Trophoblast cell (in vitro differentiated cells and primary cell): ENCODE data around the gene ZNF592.

Source experiments
- DNase-seq, 2 donors: peaks; one replicate each; pipeline ENCODE4 v3.0.0-alpha.2; 2016
- H2AFZ ChIP-seq: 2 replicates; pipeline ENCODE4 v1.6.1; 2013; ENCODE audit warnings: low read length, moderate library complexity, mild to moderate bottlenecking; ENCODE audit not compliant: insufficient read depth, poor library complexity
- H2AK5ac ChIP-seq: 2 replicates; pipeline ENCODE4 v1.6.1; 2013; ENCODE audit warnings: mild to moderate bottlenecking, low read length
- H2BK120ac ChIP-seq: 2 replicates; pipeline ENCODE4 v1.6.1; 2013; ENCODE audit warnings: low read length, mild to moderate bottlenecking, moderate library complexity; ENCODE audit not compliant: insufficient read depth, poor library complexity
- H2BK12ac ChIP-seq: 2 replicates; pipeline ENCODE4 v1.6.1; 2013; ENCODE audit warnings: mild to moderate bottlenecking, low read length, moderate library complexity
- H2BK5ac ChIP-seq: 2 replicates; pipeline ENCODE4 v1.6.1; 2013; ENCODE audit warnings: low read length, low read depth, moderate library complexity, mild to moderate bottlenecking; ENCODE audit not compliant: poor library complexity
- H3K14ac ChIP-seq: 2 replicates; pipeline ENCODE4 v1.6.1; 2013; ENCODE audit warnings: mild to moderate bottlenecking, low read length
- H3K18ac ChIP-seq: 2 replicates; pipeline ENCODE4 v1.6.1; 2013; ENCODE audit warnings: mild to moderate bottlenecking, low read length
- H3K23ac ChIP-seq: 2 replicates; pipeline ENCODE4 v1.6.1; 2013; ENCODE audit warnings: low read length
- H3K27ac ChIP-seq: 2 replicates; pipeline ENCODE4 v1.5.1; 2013; ENCODE audit warnings: low read depth, mild to moderate bottlenecking, inconsistent platforms, low read length, moderate library complexity
- H3K27me3 ChIP-seq: 2 replicates; pipeline ENCODE4 v1.6.1; 2013; ENCODE audit warnings: inconsistent platforms, mild to moderate bottlenecking, low read length, moderate library complexity; ENCODE audit not compliant: insufficient read depth
- H3K36me3 ChIP-seq, 2 experiments: 1 replicate in 1 of 2; 2 replicates in 1 of 2; pipeline ENCODE4 v1.6.1; 2013; ENCODE audit warnings: low read length in 2 of 2, mild to moderate bottlenecking in 2 of 2, moderate library complexity in 1 of 2; ENCODE audit not compliant: insufficient read depth in 2 of 2, control insufficient read depth in 1 of 2
- H3K4ac ChIP-seq: 2 replicates; pipeline ENCODE4 v1.6.1; 2013; ENCODE audit warnings: low read depth, mild to moderate bottlenecking, low read length, moderate library complexity
- H3K4me1 ChIP-seq, 2 experiments: 1 replicate in 1 of 2; 2 replicates in 1 of 2; pipeline ENCODE4 v1.6.1; 2013; ENCODE audit warnings: low read length in 2 of 2, mild to moderate bottlenecking in 2 of 2, moderate library complexity in 1 of 2; ENCODE audit not compliant: insufficient read depth in 2 of 2, control insufficient read depth in 1 of 2
- H3K4me2 ChIP-seq: 2 replicates; pipeline ENCODE4 v1.6.1; 2013; ENCODE audit warnings: inconsistent platforms, mild to moderate bottlenecking, low read length, moderate library complexity
- H3K4me3 ChIP-seq: 2 replicates; pipeline ENCODE4 v1.5.1; 2013; ENCODE audit warnings: mild to moderate bottlenecking, low read depth, low read length, inconsistent platforms
- H3K79me1 ChIP-seq: one replicate; pipeline ENCODE4 v1.6.1; 2013; ENCODE audit warnings: low read length
- H3K79me2 ChIP-seq: 2 replicates; pipeline ENCODE4 v1.6.1; 2013; ENCODE audit warnings: low read length, mild to moderate bottlenecking; ENCODE audit not compliant: control insufficient read depth, insufficient read depth, poor library complexity
- H3K9ac ChIP-seq: 2 replicates; pipeline ENCODE4 v1.6.1; 2013; ENCODE audit warnings: mild to moderate bottlenecking, low read length
- H3K9me3 ChIP-seq: 2 replicates; pipeline ENCODE4 v1.6.1; 2013; ENCODE audit warnings: low read depth, mild to moderate bottlenecking, control low read depth, inconsistent platforms, low read length; ENCODE audit not compliant: insufficient read depth
- H4K12ac ChIP-seq: 2 replicates; pipeline ENCODE4 v1.6.1; 2013; ENCODE audit warnings: low read depth, mild to moderate bottlenecking, low read length, moderate library complexity
- H4K8ac ChIP-seq: 2 replicates; pipeline ENCODE4 v1.6.1; 2013; ENCODE audit warnings: low read depth, mild to moderate bottlenecking, low read length, moderate library complexity
- H4K91ac ChIP-seq: one replicate; pipeline ENCODE4 v1.6.1; 2013; ENCODE audit warnings: low read depth, mild to moderate bottlenecking, low read length, moderate library complexity
- WGBS: extraction: QIAGEN DNeasy Blood & Tissue Kit; methylation state at CpG from one replicate; pipeline ENCODE4 v1.1.7; 2013; ENCODE audit warnings: missing lambda C conversion rate; ENCODE audit not compliant: insufficient read length, insufficient coverage; ENCODE audit errors: extremely low coverage; 5-methylcytosine and 5-hydroxymethylcytosine counted together

The ZNF592 gene

DNA sequence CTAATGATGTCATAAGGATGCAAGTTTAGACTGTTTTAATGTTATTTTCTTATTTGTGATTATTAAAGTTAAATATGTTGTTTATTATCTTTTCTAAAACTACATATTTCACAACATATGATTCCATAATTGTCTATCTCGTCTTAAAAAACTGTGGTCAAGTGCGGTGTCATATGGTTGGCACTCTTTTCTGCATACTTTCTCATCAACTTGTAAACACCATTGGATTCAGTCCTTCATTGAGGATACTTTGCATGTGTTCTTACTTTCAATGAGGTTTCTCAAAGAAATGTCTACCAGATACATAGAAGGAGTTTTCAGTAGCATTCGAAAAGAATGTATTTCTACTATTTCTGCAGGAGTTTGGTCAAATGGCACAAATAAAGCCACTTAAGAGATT is 46.8 kb downstream of the ZNF592 start:
- Histone ChIP-seq H2AK5ac (no peak overlapping the region), H3K4me1 (no peaks in the 10 kb centered on the region), H3K79me2 (peaks cover 2% of the 10 kb centered on the region), H2AFZ (no peak overlapping the region), H3K23ac (no peak overlapping the region), H3K18ac (no peak overlapping the region), H3K4me2 (no peak overlapping the region), H2BK120ac (no peak overlapping the region), H3K36me3 (peaks cover 38 to 45% of the 10 kb centered on the region in 2 experiments), H3K9ac (no peak overlapping the region), H3K79me1 (peaks cover 2% of the 10 kb centered on the region), H3K14ac (no peak overlapping the region), H3K27me3 (no peaks in the 10 kb centered on the region), H2BK12ac (no peak overlapping the region), H4K12ac (no peak overlapping the region), H3K27ac (no peak overlapping the region), H3K9me3 (no peaks in the 10 kb centered on the region), H3K4me3 (no peak overlapping the region), H4K91ac (no peak overlapping the region), H2BK5ac (no peak overlapping the region), H3K4ac (no peak overlapping the region), H4K8ac (no peak overlapping the region)
- no peak for DNase-seq
- WGBS, result no CpG with 5 or more reads among the region's 3 CpGs

GRCh38 chr15:84797212-84797611 is 48.8 kb downstream of the ZNF592 start:
- Histone ChIP-seq H3K4me3 (no peak overlapping the region), H3K36me3 (peaks cover 46 to 52% of the 10 kb centered on the region in 2 experiments), H3K79me1 (no peaks in the 10 kb centered on the region), H3K4me1 (peaks cover 0 to under 1% of the 10 kb centered on the region in 2 experiments), H3K18ac (no peak overlapping the region), H4K8ac (no peak overlapping the region), H2AFZ (no peak overlapping the region), H3K79me2 (no peaks in the 10 kb centered on the region), H2BK5ac (no peak overlapping the region), H3K14ac (no peak overlapping the region), H4K91ac (no peak overlapping the region), H3K27me3 (no peaks in the 10 kb centered on the region), H2BK120ac (no peak overlapping the region), H3K9me3 (no peaks in the 10 kb centered on the region), H3K23ac (no peak overlapping the region), H3K4me2 (no peak overlapping the region), H2BK12ac (no peak overlapping the region), H3K9ac (no peak overlapping the region), H3K4ac (no peak overlapping the region), H3K27ac (no peak overlapping the region), H2AK5ac (no peak overlapping the region), H4K12ac (no peak overlapping the region)
- WGBS, result no CpG with 5 or more reads among the region's 4 CpGs
- no peak for DNase-seq

DNA sequence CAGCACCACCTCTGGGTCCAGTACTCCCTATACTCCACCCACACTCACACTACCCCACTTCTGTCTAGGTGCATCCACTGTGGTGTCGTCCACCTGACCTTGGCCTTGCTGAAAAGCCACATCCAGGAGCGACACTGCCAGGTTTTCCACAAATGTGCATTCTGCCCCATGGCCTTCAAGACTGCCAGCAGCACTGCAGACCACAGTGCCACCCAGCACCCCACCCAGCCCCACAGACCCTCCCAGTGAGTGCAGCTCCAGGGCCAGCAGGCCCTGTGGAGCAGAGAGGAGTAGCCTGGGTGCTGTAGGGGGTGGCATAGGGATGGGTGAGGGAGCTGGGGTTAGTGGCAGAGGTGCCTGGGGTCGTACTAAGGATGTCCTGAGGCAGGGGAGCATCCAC is 49.4 kb downstream of the ZNF592 start:
- Histone ChIP-seq H3K4me1 (peaks cover 0 to 5% of the 10 kb centered on the region in 2 experiments), H4K91ac (no peak overlapping the region), H3K79me2 (no peaks in the 10 kb centered on the region), H3K23ac (no peak overlapping the region), H4K8ac (no peak overlapping the region), H3K27me3 (no peaks in the 10 kb centered on the region), H2BK120ac (no peak overlapping the region), H3K9me3 (no peaks in the 10 kb centered on the region), H3K79me1 (no peaks in the 10 kb centered on the region), H4K12ac (no peak overlapping the region), H3K27ac (no peak overlapping the region), H3K4me2 (no peak overlapping the region), H3K36me3 (peaks cover 47 to 54% of the 10 kb centered on the region in 2 experiments), H3K14ac (no peak overlapping the region), H2BK5ac (no peak overlapping the region), H2AFZ (no peak overlapping the region), H3K9ac (peak overlapping the region; percentile 21), H3K4ac (no peak overlapping the region), H2BK12ac (no peak overlapping the region), H2AK5ac (no peak overlapping the region), H3K4me3 (no peak overlapping the region), H3K18ac (no peak overlapping the region)
- no CpG with 5 or more reads among the region's 3 CpGs for WGBS
- DNase-seq, result no peak

DNA sequence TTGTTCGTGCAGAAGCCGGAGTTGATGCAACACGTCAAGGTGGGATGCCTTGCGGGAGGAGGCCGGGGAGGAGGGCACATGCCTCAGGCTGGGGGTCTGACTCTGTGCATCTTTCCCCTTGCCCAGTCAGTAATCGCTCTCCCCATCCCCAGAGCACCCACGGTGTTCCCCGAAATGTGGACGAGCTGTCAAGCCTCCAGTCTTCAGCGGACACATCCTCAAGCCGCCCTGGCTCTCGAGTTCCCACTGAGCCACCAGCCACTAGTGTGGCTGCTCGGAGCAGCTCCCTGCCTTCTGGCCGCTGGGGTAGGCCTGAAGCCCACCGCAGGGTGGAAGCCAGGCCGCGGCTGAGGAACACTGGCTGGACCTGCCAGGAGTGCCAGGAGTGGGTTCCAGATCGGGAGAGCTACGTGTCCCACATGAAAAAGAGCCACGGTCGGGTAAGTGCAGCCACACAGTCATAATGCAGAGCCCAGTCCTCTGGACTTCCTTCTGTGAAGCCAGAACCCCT is 50.1 kb downstream of the ZNF592 start:
- Histone ChIP-seq H3K4me2 (no peak overlapping the region), H2BK12ac (no peak overlapping the region), H3K14ac (no peak overlapping the region), H2BK5ac (no peak overlapping the region), H3K9me3 (no peaks in the 10 kb centered on the region), H3K18ac (no peak overlapping the region), H3K4me3 (no peak overlapping the region), H3K9ac (no peak overlapping the region), H3K4ac (no peak overlapping the region), H3K36me3 (peaks cover 47 to 58% of the 10 kb centered on the region in 2 experiments), H3K23ac (no peak overlapping the region), H4K91ac (no peak overlapping the region), H2AFZ (no peak overlapping the region), H3K4me1 (peaks cover 3 to 5% of the 10 kb centered on the region in 2 experiments), H3K27ac (no peak overlapping the region), H3K79me1 (no peaks in the 10 kb centered on the region), H2BK120ac (no peak overlapping the region), H3K27me3 (no peaks in the 10 kb centered on the region), H4K12ac (no peak overlapping the region), H3K79me2 (no peaks in the 10 kb centered on the region), H4K8ac (no peak overlapping the region), H2AK5ac (no peak overlapping the region)
- no peak for DNase-seq
- WGBS, result no CpG with 5 or more reads among the region's 21 CpGs
